ENCODE data around the gene SLC5A4. TPM values are rescaled to one million over a fixed set of nuclear protein-coding genes. Genes with fewer than 3 reads are reported as not detected.
"Not testable (repeated sequence)": the region's sequence is repeated elsewhere in the genome, so short reads cannot be mapped to it uniquely, and the experiment has no call there.

Gene SLC5A4
- total RNA-seq, 1 experiment from 2014 or later, result not detected

DNA sequence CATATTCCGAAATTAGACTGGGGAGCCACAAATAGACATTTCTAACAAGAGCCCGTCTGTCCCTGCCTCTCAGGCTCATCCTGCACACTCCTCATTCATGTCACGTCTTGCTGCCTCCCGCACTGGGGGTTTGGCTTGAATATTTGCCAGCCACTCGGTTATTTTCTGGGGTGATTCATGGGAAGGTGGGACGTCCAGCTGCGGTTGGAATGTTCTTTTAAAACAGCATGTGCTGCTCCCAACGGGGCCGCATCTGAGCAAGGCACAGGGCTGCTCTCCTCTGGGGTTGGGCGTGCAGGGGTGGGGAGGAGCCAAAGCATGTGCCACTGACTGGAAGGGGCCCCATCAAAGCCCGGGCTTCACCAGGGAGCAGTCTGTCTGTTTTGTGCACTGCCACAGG is 25.9 kb upstream of the SLC5A4 start:
- Histone ChIP-seq H3K36me3 (ENCODE audit: control insufficient read depth, insufficient read depth, low read length) (no peaks in the 10 kb centered on the region), H3K9me3 (no peaks in the 10 kb centered on the region), H3K27me3 (replicated peaks; ENCODE audit: control insufficient read depth, insufficient read depth, low read length) (no peaks in the 10 kb centered on the region), H3K4me1 (no peaks in the 10 kb centered on the region), H3K4me3 (ENCODE audit: low read depth, low read length) (no peak overlapping the region)
- Mint-ChIP-seq H3K36me3 (ENCODE audit: insufficient read depth, unreplicated experiment) (no peaks in the 10 kb centered on the region), H3K27me3 (ENCODE audit: insufficient read depth, unreplicated experiment) (peaks cover 22% of the 10 kb centered on the region), H3K9me3 (ENCODE audit: unreplicated experiment) (no peaks in the 10 kb centered on the region), H3K4me3 (ENCODE audit: unreplicated experiment) (no peak overlapping the region), H3K27ac (ENCODE audit: unreplicated experiment) (no peak overlapping the region), H3K4me1 (ENCODE audit: low read depth, unreplicated experiment) (no peaks in the 10 kb centered on the region)
- no peak for DNase-seq
- ChIA-PET POLR2A (no interaction called here), CTCF (no interaction called here)
- TF ChIP-seq CTCF (IDR thresholded peaks at IDR 0.05; ENCODE audit: insufficient read depth in 1 of 2, low read depth in 1 of 2, low read length in 1 of 2, severe bottlenecking in 1 of 2, unreplicated experiment in 1 of 2), result no peak
- no TSS peak for BruUV-seq (replicated peaks)
- intact Hi-C loops (cut with micrococcal nuclease; ENCODE audit: unreplicated experiment), result no loop called here

DNA sequence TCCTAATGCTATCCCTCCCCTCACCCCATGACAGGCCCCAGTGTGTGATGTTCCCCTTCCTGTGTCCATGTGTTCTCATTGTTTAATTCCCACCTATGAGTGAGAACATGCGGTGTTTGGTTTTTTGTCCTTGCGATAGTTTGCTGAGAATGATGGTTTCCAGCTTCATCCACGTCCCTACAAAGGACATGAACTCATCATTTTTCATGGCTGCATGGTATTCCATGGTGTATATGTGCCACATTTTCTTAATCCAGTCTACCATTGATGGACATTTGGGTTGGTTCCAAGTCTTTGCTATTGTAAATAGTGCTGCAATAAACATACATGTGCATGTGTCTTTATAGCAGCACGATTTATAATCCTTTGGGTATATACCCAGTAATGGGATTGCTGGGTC is 20.2 kb upstream of the SLC5A4 start:
- H3K9me3 Mint-ChIP-seq (ENCODE audit: unreplicated experiment); intact Hi-C loops (cut with micrococcal nuclease; ENCODE audit: unreplicated experiment); BruUV-seq (replicated peaks); H3K36me3 Mint-ChIP-seq (ENCODE audit: insufficient read depth, unreplicated experiment); H3K27me3 ChIP-seq (replicated peaks; ENCODE audit: control insufficient read depth, insufficient read depth, low read length); H3K9me3 ChIP-seq; H3K4me1 Mint-ChIP-seq (ENCODE audit: low read depth, unreplicated experiment); H3K27ac Mint-ChIP-seq (ENCODE audit: unreplicated experiment); CTCF ChIA-PET; H3K4me3 Mint-ChIP-seq (ENCODE audit: unreplicated experiment); H3K4me3 ChIP-seq (ENCODE audit: low read depth, low read length); H3K4me1 ChIP-seq; H3K36me3 ChIP-seq (ENCODE audit: control insufficient read depth, insufficient read depth, low read length); POLR2A ChIA-PET; H3K27me3 Mint-ChIP-seq (ENCODE audit: insufficient read depth, unreplicated experiment); DNase-seq: not testable (repeated sequence)

GRCh38 chr22:32271389-32271788 is 16.2 kb upstream of the SLC5A4 start:
- Mint-ChIP-seq H3K9me3 (ENCODE audit: unreplicated experiment) (no peaks in the 10 kb centered on the region), H3K27ac (ENCODE audit: unreplicated experiment) (no peak overlapping the region), H3K4me3 (ENCODE audit: unreplicated experiment) (no peak overlapping the region), H3K27me3 (ENCODE audit: insufficient read depth, unreplicated experiment) (peaks cover 5% of the 10 kb centered on the region), H3K4me1 (ENCODE audit: low read depth, unreplicated experiment) (no peaks in the 10 kb centered on the region), H3K36me3 (ENCODE audit: insufficient read depth, unreplicated experiment) (no peaks in the 10 kb centered on the region)
- H3K4me1 ChIP-seq, result no peaks in the 10 kb centered on the region
- no peaks in the 10 kb centered on the region for H3K27me3 ChIP-seq (replicated peaks; ENCODE audit: control insufficient read depth, insufficient read depth, low read length)
- POLR2A ChIA-PET, result no interaction called here
- BruUV-seq (replicated peaks), result no TSS peak
- H3K36me3 ChIP-seq (ENCODE audit: control insufficient read depth, insufficient read depth, low read length), result no peaks in the 10 kb centered on the region
- H3K9me3 ChIP-seq, result no peaks in the 10 kb centered on the region
- CTCF ChIA-PET, result no interaction called here
- DNase-seq, result no peak
- TF ChIP-seq CTCF (IDR thresholded peaks at IDR 0.05; ENCODE audit: insufficient read depth in 1 of 2, low read depth in 1 of 2, low read length in 1 of 2, severe bottlenecking in 1 of 2, unreplicated experiment in 1 of 2), result no peak
- intact Hi-C loops (cut with micrococcal nuclease; ENCODE audit: unreplicated experiment), result no loop called here
- H3K4me3 ChIP-seq (ENCODE audit: low read depth, low read length), result no peak overlapping the region

Data from Caco-2 (cell line).